Measurements from ENCODE around the gene PIK3CD.

GRCh38 chr1:9605946-9606455 lies 45.5 kb upstream of the PIK3CD start:
- TF ChIP-seq JUND (IDR thresholded peaks at IDR 0.05; ENCODE audit: low read depth, low read length) = no peak
- no peak for TF ChIP-seq ZBTB33 (IDR thresholded peaks at IDR 0.05)
- no peak for TF ChIP-seq CTCF (IDR thresholded peaks at IDR 0.05 in 2 of 3, conservative IDR thresholded peaks at IDR 0.05 in 1 of 3; ENCODE audit: control insufficient read depth in 2 of 3, extremely low read depth in 1 of 3, insufficient read depth in 1 of 3, low read depth in 3 of 3, low read length in 3 of 3)
